Neural cell (in vitro differentiated cells): ENCODE measurements around the gene DLK2. TPM values are rescaled to one million over a fixed set of nuclear protein-coding genes. Genes with fewer than 3 reads are reported as not detected.

Experiments
- H2AFZ ChIP-seq: fragments of 200-600, 300-800 bp; sonication (generic), shearing (Covaris generic); 2 replicates; pipeline ENCODE4 v1.6.0; 2014; ENCODE audit warnings: low read depth, mild to moderate bottlenecking, antibody characterized with exemption, low read length, moderate library complexity
- H3F3A ChIP-seq: fragments of 200-600 bp; shearing (Covaris generic); 2 replicates; pipeline ENCODE4 v1.6.1; 2016; ENCODE audit warnings: mild to moderate bottlenecking, moderate library complexity, mixed read lengths, antibody characterized with exemption, low read length; ENCODE audit not compliant: insufficient read depth, poor library complexity, severe bottlenecking
- H3K27ac ChIP-seq: fragments of 200-600, 300-800 bp; sonication (generic), shearing (Covaris generic); 2 replicates; pipeline ENCODE4 v1.5.1; 2014; ENCODE audit warnings: mild to moderate bottlenecking, low read length, moderate library complexity
- H3K27me3 ChIP-seq: fragments of 300-800, 200-600 bp; sonication (generic), shearing (Covaris generic); 2 replicates; pipeline ENCODE4 v1.6.0; 2014; ENCODE audit warnings: mild to moderate bottlenecking, low read depth, low read length, moderate library complexity; ENCODE audit not compliant: insufficient read depth
- H3K36me3 ChIP-seq: fragments of 300-800, 200-600 bp; sonication (generic), shearing (Covaris generic); 2 replicates; pipeline ENCODE4 v1.5.1; 2014; ENCODE audit warnings: mild to moderate bottlenecking, antibody characterized with exemption, low read length, moderate library complexity; ENCODE audit not compliant: insufficient read depth
- H3K4me2 ChIP-seq: fragments of 300-800, 200-600 bp; sonication (generic), shearing (Covaris generic); 2 replicates; pipeline ENCODE4 v1.6.0; 2014; ENCODE audit warnings: mild to moderate bottlenecking, low read length
- H3K4me3 ChIP-seq: fragments of 300-800, 200-600 bp; sonication (generic), shearing (Covaris generic); 2 replicates; pipeline ENCODE4 v1.5.1; 2014; ENCODE audit warnings: mild to moderate bottlenecking, low read length, moderate library complexity
- H3K79me2 ChIP-seq: fragments of 200-600 bp; shearing (Covaris generic); replicated peaks from 2 replicates; pipeline ENCODE4 v1.6.0; 2014; ENCODE audit warnings: mild to moderate bottlenecking, low read length, moderate library complexity; ENCODE audit not compliant: insufficient read depth
- H3K9ac ChIP-seq: fragments of 300-800, 200-600 bp; sonication (generic), shearing (Covaris generic); 2 replicates; pipeline ENCODE4 v1.6.1; 2016; ENCODE audit warnings: mild to moderate bottlenecking, low read length, mixed read lengths
- H3K9me2 ChIP-seq: fragments of 200-600 bp; shearing (Covaris generic); 2 replicates; pipeline ENCODE4 v1.6.1; 2016; ENCODE audit warnings: mild to moderate bottlenecking, low read length, mixed read lengths; ENCODE audit not compliant: insufficient read depth
- H3K9me3 ChIP-seq: fragments of 200-600, 300-800 bp; sonication (generic), shearing (Covaris generic); 2 replicates; pipeline ENCODE4 v1.6.1; 2016; ENCODE audit warnings: mild to moderate bottlenecking, mixed run types, low read length, moderate library complexity, mixed read lengths
- H4K20me1 ChIP-seq: fragments of 200-600 bp; shearing (Covaris generic); 2 replicates; pipeline ENCODE4 v1.6.1; 2016; ENCODE audit warnings: mild to moderate bottlenecking, mixed run types; ENCODE audit not compliant: insufficient read depth
- EP300 ChIP-seq: fragments of 450-650 bp; conservative IDR thresholded peaks from 2 replicates; pipeline ENCODE4 v1.6.1; 2014; ENCODE audit warnings: antibody characterized with exemption, mild to moderate bottlenecking, moderate library complexity; ENCODE audit not compliant: poor library complexity, severe bottlenecking
- EZH2 ChIP-seq: fragments of 200-600, 300-800 bp; shearing (Covaris generic), sonication (generic); IDR thresholded peaks from 2 replicates; pipeline ENCODE4 v1.6.1; 2014; ENCODE audit warnings: antibody characterized with exemption, low read length, borderline replicate concordance, mild to moderate bottlenecking; ENCODE audit not compliant: insufficient read depth, poor library complexity, severe bottlenecking
- MXI1 ChIP-seq: fragments of 450-650 bp; conservative IDR thresholded peaks from 2 replicates; pipeline ENCODE4 v1.6.1; 2014; ENCODE audit warnings: antibody characterized with exemption, mild to moderate bottlenecking; ENCODE audit not compliant: poor library complexity, severe bottlenecking
- POLR2AphosphoS5 ChIP-seq: IDR thresholded peaks from 2 replicates; pipeline ENCODE4 v1.6.1; 2012
- RAD21 ChIP-seq: fragments of 450-650 bp; conservative IDR thresholded peaks from 2 replicates; pipeline ENCODE4 v1.6.1; 2014; ENCODE audit warnings: antibody characterized with exemption, mild to moderate bottlenecking, moderate library complexity
- SMC3 ChIP-seq: fragments of 450-650 bp; conservative IDR thresholded peaks from 2 replicates; pipeline ENCODE4 v1.6.1; 2014; ENCODE audit warnings: antibody characterized with exemption, mild to moderate bottlenecking, moderate library complexity; ENCODE audit not compliant: poor library complexity
- TAF1 ChIP-seq: IDR thresholded peaks from 2 replicates; pipeline ENCODE4 v1.6.1; 2012; ENCODE audit warnings: low read depth
- polyA plus RNA-seq: library from polyadenylated mRNA; depleted of rRNA; stranded (reverse); fragments of >200 nt; gene quantifications from 2 replicates; pipeline ENCODE4 v1.2.3, GENCODE V29; 2014
- TF ChIP-seq, protein P1 (sequence below): IDR thresholded peaks from 2 replicates; pipeline ENCODE4 v1.6.1; 2012; ENCODE audit warnings: borderline replicate concordance
- TF ChIP-seq, protein P2 (sequence below): fragments of 450-650 bp; IDR thresholded peaks from 2 replicates; pipeline ENCODE4 v1.5.1; 2014; ENCODE audit warnings: antibody characterized with exemption, mild to moderate bottlenecking, moderate library complexity; ENCODE audit not compliant: poor library complexity, severe bottlenecking

The DLK2 gene
- polyA plus RNA-seq, 1 donor from 2014 or later, result 19.8 TPM

DNA sequence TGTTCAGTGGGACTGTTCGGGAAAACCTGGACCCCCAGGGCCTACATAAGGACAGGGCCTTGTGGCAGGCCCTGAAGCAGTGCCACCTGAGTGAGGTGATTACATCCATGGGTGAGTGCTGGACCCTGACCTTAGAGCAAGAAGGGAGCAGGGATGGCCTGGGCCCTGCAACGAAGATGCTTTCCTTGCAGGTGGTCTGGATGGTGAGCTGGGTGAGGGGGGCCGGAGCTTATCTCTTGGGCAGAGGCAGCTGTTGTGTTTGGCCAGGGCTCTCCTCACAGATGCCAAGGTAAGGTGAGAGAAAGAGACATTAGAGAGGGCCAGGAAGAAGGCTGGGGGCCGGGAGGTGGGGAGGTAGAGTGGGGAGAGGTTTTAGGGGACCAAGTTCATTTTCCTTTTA lies 6.4 kb downstream of the DLK2 start:
- Histone ChIP-seq H3K9me3 (no peaks in the 10 kb centered on the region), H3K36me3 (no peaks in the 10 kb centered on the region), H3F3A (no peaks in the 10 kb centered on the region), H3K4me3 (no peak overlapping the region), H3K27me3 (no peaks in the 10 kb centered on the region), H4K20me1 (no peaks in the 10 kb centered on the region), H2AFZ (no peak overlapping the region), H3K9me2 (no peaks in the 10 kb centered on the region), H3K27ac (no peak overlapping the region), H3K79me2 (no peaks in the 10 kb centered on the region), H3K9ac (no peak overlapping the region), H3K4me2 (no peak overlapping the region)
- TF ChIP-seq RAD21 (no peak), EP300 (no peak), TAF1 (no peak), EZH2 (no peak), SMC3 (no peak), POLR2AphosphoS5 (no peak), MXI1 (no peak)
- TF ChIP-seq, protein P1, sequence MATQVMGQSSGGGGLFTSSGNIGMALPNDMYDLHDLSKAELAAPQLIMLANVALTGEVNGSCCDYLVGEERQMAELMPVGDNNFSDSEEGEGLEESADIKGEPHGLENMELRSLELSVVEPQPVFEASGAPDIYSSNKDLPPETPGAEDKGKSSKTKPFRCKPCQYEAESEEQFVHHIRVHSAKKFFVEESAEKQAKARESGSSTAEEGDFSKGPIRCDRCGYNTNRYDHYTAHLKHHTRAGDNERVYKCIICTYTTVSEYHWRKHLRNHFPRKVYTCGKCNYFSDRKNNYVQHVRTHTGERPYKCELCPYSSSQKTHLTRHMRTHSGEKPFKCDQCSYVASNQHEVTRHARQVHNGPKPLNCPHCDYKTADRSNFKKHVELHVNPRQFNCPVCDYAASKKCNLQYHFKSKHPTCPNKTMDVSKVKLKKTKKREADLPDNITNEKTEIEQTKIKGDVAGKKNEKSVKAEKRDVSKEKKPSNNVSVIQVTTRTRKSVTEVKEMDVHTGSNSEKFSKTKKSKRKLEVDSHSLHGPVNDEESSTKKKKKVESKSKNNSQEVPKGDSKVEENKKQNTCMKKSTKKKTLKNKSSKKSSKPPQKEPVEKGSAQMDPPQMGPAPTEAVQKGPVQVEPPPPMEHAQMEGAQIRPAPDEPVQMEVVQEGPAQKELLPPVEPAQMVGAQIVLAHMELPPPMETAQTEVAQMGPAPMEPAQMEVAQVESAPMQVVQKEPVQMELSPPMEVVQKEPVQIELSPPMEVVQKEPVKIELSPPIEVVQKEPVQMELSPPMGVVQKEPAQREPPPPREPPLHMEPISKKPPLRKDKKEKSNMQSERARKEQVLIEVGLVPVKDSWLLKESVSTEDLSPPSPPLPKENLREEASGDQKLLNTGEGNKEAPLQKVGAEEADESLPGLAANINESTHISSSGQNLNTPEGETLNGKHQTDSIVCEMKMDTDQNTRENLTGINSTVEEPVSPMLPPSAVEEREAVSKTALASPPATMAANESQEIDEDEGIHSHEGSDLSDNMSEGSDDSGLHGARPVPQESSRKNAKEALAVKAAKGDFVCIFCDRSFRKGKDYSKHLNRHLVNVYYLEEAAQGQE, result no peak
- TF ChIP-seq, protein P2, sequence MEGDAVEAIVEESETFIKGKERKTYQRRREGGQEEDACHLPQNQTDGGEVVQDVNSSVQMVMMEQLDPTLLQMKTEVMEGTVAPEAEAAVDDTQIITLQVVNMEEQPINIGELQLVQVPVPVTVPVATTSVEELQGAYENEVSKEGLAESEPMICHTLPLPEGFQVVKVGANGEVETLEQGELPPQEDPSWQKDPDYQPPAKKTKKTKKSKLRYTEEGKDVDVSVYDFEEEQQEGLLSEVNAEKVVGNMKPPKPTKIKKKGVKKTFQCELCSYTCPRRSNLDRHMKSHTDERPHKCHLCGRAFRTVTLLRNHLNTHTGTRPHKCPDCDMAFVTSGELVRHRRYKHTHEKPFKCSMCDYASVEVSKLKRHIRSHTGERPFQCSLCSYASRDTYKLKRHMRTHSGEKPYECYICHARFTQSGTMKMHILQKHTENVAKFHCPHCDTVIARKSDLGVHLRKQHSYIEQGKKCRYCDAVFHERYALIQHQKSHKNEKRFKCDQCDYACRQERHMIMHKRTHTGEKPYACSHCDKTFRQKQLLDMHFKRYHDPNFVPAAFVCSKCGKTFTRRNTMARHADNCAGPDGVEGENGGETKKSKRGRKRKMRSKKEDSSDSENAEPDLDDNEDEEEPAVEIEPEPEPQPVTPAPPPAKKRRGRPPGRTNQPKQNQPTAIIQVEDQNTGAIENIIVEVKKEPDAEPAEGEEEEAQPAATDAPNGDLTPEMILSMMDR, result no peak

DNA sequence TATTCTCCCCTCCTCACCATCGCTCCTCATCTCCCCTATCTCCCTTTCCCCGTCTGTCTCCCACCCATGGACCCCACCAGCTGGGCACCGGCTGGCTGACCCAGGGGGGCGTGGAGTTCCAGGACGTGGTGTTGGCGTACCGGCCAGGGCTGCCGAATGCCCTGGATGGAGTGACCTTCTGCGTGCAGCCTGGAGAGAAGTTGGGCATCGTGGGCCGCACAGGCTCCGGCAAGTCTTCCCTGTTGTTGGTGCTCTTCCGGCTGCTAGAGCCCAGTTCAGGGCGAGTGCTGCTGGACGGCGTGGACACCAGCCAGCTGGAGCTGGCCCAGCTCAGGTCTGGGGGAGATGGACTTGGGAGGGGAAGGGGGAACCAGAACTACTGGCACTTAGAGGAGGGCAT lies 7.7 kb downstream of the DLK2 start:
- Histone ChIP-seq H3F3A (no peaks in the 10 kb centered on the region), H3K27me3 (no peaks in the 10 kb centered on the region), H3K27ac (no peak overlapping the region), H3K9ac (no peak overlapping the region), H3K9me3 (no peaks in the 10 kb centered on the region), H2AFZ (no peak overlapping the region), H3K4me2 (no peak overlapping the region), H3K36me3 (no peaks in the 10 kb centered on the region), H4K20me1 (no peaks in the 10 kb centered on the region), H3K4me3 (no peak overlapping the region), H3K9me2 (no peaks in the 10 kb centered on the region), H3K79me2 (no peaks in the 10 kb centered on the region)
- no peak for TF ChIP-seq EZH2
- no peak for TF ChIP-seq MXI1
- TF ChIP-seq EP300, result no peak
- TF ChIP-seq POLR2AphosphoS5, result no peak
- TF ChIP-seq, protein P1, result no peak
- TF ChIP-seq TAF1, result no peak
- TF ChIP-seq RAD21, result no peak
- TF ChIP-seq SMC3, result no peak
